Measurements from ENCODE around the gene TSHZ2.

The TSHZ2 gene

GRCh38 chr20:53202777-53203176, 230.6 kb downstream of the TSHZ2 start:
- no peak overlapping the region for H3K4me3 ChIP-seq (replicated peaks in 1 of 2; ENCODE audit: low read depth in 2 of 2, low read length in 2 of 2)
- no peak for DNase-seq (ENCODE audit: low read depth in 2 of 2)
- TF ChIP-seq, protein P1, sequence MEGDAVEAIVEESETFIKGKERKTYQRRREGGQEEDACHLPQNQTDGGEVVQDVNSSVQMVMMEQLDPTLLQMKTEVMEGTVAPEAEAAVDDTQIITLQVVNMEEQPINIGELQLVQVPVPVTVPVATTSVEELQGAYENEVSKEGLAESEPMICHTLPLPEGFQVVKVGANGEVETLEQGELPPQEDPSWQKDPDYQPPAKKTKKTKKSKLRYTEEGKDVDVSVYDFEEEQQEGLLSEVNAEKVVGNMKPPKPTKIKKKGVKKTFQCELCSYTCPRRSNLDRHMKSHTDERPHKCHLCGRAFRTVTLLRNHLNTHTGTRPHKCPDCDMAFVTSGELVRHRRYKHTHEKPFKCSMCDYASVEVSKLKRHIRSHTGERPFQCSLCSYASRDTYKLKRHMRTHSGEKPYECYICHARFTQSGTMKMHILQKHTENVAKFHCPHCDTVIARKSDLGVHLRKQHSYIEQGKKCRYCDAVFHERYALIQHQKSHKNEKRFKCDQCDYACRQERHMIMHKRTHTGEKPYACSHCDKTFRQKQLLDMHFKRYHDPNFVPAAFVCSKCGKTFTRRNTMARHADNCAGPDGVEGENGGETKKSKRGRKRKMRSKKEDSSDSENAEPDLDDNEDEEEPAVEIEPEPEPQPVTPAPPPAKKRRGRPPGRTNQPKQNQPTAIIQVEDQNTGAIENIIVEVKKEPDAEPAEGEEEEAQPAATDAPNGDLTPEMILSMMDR (IDR thresholded peaks at IDR 0.05; ENCODE audit: low read depth, low read length), result no peak

DNA sequence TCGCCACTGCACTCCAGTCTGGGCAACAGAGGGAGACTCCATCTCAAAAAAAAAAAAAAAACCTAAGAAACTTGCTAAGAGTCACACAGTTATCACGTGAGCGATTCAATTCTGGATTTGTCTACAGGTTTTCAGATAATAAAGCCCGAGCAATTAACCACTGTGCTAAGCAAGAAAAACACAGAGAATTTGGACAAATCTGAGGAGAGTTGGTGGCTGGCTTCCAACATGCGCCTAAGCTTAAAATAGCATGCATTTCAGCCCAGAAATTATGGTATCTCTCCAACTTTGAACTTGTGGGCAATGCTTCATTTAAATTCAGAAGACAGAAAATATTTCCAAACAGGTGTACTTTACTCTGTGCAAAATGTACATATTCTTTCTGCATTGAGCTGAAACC, 232.9 kb downstream of the TSHZ2 start:
- no peak overlapping the region for H3K4me3 ChIP-seq (replicated peaks in 1 of 2; ENCODE audit: low read depth in 2 of 2, low read length in 2 of 2)
- no peak for DNase-seq (ENCODE audit: low read depth in 2 of 2)
- TF ChIP-seq, protein P1 (IDR thresholded peaks at IDR 0.05; ENCODE audit: low read depth, low read length), result no peak

DNA sequence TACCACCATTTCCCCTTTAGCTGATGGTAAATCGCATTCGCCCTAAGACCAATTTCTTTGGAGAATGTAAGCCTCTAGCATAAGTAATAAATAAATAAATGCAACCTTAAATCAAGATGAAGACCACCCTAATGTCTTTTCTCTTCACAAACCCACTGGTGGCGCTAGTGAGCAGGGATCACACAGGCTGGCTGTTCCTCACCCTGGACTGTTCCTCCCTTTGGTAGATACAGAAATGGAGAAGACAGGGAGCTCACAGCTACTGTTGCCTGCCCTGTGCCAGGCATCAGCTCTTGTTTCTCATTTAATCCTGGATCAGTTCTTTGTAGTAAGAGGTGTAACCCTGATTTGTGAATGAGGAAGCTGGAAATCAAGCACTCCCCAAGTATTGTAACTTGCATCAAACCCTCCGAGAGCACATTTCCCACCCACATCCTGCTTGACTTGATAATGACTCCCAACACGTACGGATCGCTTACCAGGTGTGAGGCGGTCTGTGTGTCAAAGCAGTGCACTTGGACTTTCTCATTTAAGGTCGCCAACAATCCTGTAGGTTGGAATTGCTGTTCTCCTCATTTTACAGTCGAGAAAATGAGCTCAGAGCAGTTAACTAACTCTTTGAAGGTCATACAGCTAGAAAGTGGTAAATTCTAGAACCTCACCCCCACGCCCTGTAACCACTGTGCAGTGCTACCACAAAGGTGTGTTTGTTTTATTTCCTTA, 236.1 kb downstream of the TSHZ2 start:
- H3K4me3 ChIP-seq (replicated peaks in 1 of 2; ENCODE audit: low read depth in 2 of 2, low read length in 2 of 2), result no peak overlapping the region
- DNase-seq (ENCODE audit: low read depth in 2 of 2), result no peak
- TF ChIP-seq, protein P1 (IDR thresholded peaks at IDR 0.05; ENCODE audit: low read depth, low read length), result no peak

DNA sequence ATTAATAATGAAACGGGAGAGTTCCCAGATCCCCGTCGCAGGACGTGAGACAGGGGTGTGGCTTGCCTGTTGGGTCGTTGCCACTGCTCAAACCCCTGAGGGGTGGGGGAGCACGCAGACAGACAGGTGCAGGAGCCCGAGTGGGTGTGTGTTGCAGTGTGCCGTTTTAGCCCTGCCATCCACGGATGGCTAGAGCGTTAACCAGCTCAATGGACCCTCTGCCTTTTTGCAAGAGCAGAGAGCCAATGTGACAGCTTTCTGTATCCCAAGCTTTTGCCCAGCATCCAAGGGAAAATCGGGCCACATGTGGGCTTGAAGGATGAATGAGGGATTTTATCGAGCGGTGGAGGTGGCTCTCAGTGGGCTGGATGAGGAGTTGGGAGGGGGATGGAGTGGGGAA, 237.9 kb downstream of the TSHZ2 start:
- no peak overlapping the region for H3K4me3 ChIP-seq (replicated peaks in 1 of 2; ENCODE audit: low read depth in 2 of 2, low read length in 2 of 2)
- TF ChIP-seq, protein P1 (IDR thresholded peaks at IDR 0.05; ENCODE audit: low read depth, low read length), result no peak
- DNase-seq (ENCODE audit: low read depth in 2 of 2), result no peak

DNA sequence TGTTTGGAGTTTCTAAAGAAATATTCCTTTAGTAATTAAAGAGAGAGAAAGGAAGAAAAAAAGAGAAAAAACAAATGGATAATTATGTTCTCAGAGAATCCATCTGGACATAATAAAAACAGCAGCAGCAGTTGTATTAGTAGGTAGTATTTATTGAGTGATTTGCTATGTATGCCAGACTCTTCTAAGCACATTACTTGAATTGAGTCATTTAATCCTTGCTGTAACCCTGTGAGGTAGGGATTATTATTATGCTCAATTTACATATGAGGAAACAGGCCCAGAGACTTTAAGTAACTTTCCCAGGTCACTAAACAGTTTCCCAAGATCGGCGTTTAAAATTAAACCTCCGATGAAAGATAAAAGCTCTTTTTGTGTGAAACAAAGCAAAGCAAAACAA, 238.8 kb downstream of the TSHZ2 start:
- no peak for DNase-seq (ENCODE audit: low read depth in 2 of 2)
- no peak overlapping the region for H3K4me3 ChIP-seq (replicated peaks in 1 of 2; ENCODE audit: low read depth in 2 of 2, low read length in 2 of 2)
- TF ChIP-seq, protein P1 (IDR thresholded peaks at IDR 0.05; ENCODE audit: low read depth, low read length), result no peak

DNA sequence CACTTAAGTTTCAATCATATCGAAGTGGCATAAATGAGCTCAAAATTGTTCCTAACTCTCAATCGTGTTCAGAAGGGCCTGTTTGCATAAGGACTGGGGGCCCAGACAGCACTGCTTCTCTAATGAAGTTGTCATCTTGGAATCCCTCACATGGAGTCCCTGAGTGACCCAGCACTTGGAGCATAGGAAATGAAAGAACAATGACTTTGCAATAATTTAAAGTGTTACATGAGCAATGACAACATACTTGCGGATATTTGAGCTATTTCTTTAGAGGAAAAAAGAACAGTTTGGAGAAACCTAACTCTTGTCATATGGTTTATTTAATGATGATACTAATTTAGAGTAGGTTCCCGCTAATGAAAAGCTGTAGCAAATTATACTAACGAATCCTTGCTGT, 239.9 kb downstream of the TSHZ2 start:
- TF ChIP-seq, protein P1 (IDR thresholded peaks at IDR 0.05; ENCODE audit: low read depth, low read length), result no peak
- no peak overlapping the region for H3K4me3 ChIP-seq (replicated peaks in 1 of 2; ENCODE audit: low read depth in 2 of 2, low read length in 2 of 2)
- no peak for DNase-seq (ENCODE audit: low read depth in 2 of 2)

DNA sequence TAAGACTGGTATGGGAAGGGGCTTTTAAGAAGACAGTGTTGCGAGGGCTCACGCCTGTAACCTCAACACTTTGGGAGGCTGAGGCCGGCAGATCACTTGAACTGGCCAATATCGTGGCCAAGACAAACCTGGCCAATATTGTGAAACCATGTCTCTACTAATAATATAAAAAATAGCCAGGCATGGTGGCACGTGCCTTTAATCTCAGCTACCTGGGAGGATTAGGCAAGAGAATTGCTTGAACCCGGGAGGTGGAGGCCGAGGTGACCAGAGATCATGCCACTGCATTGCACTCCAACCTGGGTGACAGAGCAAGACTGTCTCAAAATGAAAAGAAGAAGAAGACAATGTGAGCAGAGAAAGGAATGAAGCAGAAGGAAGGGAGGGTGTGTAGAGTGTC, 242.2 kb downstream of the TSHZ2 start:
- TF ChIP-seq, protein P1 (IDR thresholded peaks at IDR 0.05; ENCODE audit: low read depth, low read length), result no peak
- H3K4me3 ChIP-seq (replicated peaks in 1 of 2; ENCODE audit: low read depth in 2 of 2, low read length in 2 of 2), result no peak overlapping the region
- DNase-seq (ENCODE audit: low read depth in 2 of 2), result no peak

Data from cardiac fibroblast (primary cell).